Endometrial microvascular endothelial cells (primary cell): ENCODE measurements around the gene OPN1SW. TPM values are rescaled to one million over a fixed set of nuclear protein-coding genes. Genes with fewer than 3 reads are reported as not detected.

Source experiments
- in situ Hi-C: cut with HindIII; loops from 2 replicates; pipeline ENCODE4 v1.10.0; 2017; ENCODE audit warnings: low sequenced_read_pairs, low pct_unique_long_range_greater_than_20kb; ENCODE audit errors: inconsistent ontology term
- total RNA-seq: library from RNA; depleted of rRNA; stranded (reverse); fragments of >200 nt; gene quantifications from one replicate; pipeline ENCODE4 v1.2.3, GENCODE V29; 2015; ENCODE audit errors: inconsistent ontology term

The OPN1SW gene
- total RNA-seq, 1 donor from 2014 or later = not detected

DNA sequence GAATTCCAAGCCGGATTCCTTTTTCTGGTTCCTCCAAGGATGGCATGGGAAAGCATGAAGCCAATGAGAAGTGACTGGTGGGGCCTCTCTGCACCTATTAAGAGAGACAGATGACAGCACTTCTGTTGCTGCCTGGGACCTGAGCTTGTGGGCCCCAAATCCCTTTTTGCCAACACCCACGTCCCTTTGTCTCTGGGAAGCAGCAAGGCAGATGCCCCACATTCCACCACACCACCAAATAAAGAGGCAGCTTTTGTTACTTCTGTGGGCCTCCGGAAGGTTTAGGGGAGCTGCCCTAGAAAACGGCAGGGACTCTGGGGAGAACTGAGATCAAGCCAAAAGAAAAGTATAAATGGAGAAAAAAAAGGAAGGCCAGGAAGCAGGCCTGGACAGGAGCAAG lies 19.5 kb upstream of the OPN1SW start:
- in situ Hi-C loops = no loop called here

- in situ Hi-C loops = no loop called here
Observed at GRCh38 chr7:128794436-128794835, 18.8 kb upstream of the OPN1SW start.

DNA sequence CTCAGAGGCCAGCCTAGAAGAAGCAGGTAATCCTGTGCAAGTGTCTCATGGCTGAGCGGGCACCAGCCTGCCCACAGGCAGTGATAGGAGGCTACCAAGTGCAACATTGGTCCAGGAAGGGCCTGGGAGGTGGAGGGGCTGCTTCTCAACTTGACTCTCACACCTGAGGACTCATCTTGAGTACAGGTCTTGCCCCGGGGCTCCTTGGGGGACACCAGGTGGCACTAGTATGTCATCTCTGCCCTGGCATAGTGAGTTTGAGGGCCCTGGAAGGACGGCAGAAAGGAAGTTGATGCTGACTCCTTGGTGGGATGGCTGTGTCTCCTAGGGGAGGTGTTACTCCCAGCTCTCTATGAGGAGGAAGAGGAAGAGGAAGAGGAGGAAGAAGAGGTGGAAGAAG lies 18.4 kb upstream of the OPN1SW start:
- in situ Hi-C loops = no loop called here

- in situ Hi-C loops = no loop called here
Observed at GRCh38 chr7:128793181-128793547, 17.6 kb upstream of the OPN1SW start.

GRCh38 chr7:128792471-128793180 lies 17.0 kb upstream of the OPN1SW start:
- in situ Hi-C loops = no loop called here

DNA sequence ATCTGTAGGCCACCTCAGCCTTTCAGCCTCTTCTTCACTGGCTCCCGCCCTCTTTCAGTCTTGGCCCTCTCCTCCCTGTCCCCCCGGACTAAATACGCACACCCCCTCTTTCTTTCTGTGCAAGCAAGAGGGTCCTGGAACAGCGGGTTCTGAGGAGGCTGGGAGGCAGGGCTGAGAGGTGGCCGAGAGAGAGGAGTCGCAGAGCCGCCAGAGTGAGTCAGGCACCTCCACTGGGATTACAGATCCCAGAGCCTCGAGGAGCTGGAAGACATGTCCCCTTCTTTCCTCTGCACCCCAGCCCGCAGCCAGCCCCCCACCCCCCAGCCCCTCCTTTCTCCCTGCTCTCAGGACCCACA lies 16.4 kb upstream of the OPN1SW start:
- in situ Hi-C loops = no loop called here

GRCh38 chr7:128791121-128791971 lies 15.8 kb upstream of the OPN1SW start, which contains the start of gene CCDC136:
TSS of gene CCDC136 (plus strand) at chr7:128791968. CDS start at chr7:128792412, 444 bp downstream.
- in situ Hi-C loops = no loop called here

GRCh38 chr7:128790315-128791041 lies 14.9 kb upstream of the OPN1SW start:
- in situ Hi-C loops = no loop called here

DNA sequence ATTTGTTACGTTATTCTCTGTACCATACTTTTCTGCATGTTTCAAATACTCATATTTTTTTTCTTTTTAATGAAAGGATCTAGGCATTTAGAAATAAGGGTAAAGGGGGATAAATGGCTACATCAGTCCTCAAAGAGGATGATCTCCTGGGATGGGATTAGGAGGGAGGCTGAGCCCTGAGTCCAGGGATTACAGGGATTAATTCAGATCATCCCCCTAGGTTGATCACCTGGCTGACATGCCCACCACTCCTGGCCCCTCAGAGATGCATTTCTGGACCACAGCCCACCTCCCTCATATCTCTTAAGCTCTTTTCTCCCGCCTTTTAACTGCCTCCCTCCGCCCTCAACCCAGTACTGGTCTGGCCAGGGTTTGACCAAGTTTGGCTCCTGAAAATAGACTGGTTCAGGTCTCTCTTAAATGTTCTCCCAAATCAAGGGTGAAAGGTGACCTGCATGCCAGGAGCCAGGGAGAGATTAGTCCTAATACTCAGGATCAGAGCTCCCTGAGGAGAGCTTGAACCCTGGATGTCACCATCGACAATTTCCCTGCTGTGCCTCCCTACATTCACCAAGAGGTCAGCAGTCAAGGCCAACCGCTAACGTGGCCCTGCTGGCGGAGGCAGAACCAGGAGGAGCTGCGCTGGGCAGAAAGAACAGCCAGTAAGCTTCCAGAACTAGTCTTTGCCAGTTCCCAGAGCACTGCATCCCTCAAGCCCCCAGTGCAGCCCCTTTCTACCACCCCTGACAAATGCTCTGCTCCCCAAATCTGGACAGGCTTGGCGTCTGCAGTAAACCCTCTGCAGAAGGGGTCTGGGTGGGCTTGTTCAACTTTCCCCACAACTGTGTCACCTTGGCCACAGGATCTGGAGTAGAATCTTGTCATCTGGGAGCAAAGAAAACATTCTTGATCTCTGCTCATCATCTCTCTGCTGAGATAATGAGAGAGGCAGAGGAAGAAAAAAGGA lies 13.1 kb upstream of the OPN1SW start:
- in situ Hi-C loops = no loop called here

DNA sequence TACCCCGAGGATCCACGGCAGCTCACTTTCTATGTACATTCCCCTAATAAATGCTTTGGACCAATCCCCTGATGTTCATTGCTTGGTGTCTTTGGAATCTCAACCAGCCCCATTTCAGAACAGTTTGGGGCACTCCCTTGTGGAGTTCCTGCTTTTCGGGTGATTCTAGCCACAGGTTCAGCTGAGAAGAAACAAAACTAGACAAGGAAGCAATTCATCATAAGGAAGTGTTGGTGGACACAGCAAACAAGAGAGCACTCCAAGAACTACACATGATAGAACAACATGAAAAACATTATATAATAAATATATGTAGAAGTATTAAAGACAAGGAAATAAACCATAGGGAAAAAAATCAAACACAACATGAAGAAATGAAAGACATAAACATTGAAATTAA lies 10.1 kb upstream of the OPN1SW start:
- in situ Hi-C loops = no loop called here

GRCh38 chr7:128783143-128783861 lies 7.7 kb upstream of the OPN1SW start:
- in situ Hi-C loops = no loop called here

GRCh38 chr7:128781851-128782250 lies 6.3 kb upstream of the OPN1SW start:
- in situ Hi-C loops = no loop called here

- in situ Hi-C loops = no loop called here
Observed at GRCh38 chr7:128781126-128781525, 5.5 kb upstream of the OPN1SW start.

GRCh38 chr7:128778946-128779345 lies 3.4 kb upstream of the OPN1SW start:
- in situ Hi-C loops = no loop called here

- in situ Hi-C loops = no loop called here
Observed at GRCh38 chr7:128777156-128778123, 1.8 kb upstream of the OPN1SW start.

DNA sequence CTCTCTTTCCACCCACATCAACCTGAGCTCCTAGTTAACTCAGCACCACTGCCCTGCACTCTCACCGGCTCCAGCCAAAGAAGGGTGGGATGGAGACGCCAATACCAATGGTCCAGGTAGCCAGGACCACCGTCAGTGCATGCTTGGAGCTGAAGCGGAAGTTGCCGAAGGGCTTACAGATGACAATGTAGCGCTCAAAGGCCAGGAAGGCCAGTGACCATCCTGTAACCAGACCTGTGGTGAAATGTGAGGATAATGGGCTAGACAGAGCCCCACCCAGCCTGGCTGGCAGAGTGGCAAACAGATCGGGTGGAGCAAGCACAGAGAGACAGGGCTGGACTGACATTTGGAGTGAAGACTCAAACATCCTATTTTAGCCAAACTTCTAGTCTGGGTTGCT lies 673 bp downstream of the OPN1SW start:
- in situ Hi-C loops = no loop called here
